Activated CD8-positive, alpha-beta T cell treated with anti-CD3 and anti-CD28 coated beads for 36 hours (primary cell): ENCODE data around the gene CALN1. TPM values are rescaled to one million over a fixed set of nuclear protein-coding genes. Genes with fewer than 3 reads are reported as not detected.

Experiments
- ATAC-seq: fragments of 200-7000 bp; cut with Tn5 transposase; one replicate; pipeline ENCODE4 v1.10.0; 2021; ENCODE audit warnings: mild to moderate bottlenecking, moderate library complexity
- CTCF ChIA-PET: fragments of 350-600 bp; sonication (Branson Sonifier 250); formaldehyde crosslinking; loops from one replicate; lab custom pipeline; 2021; ENCODE audit warnings: antibody characterized with exemption; lab: Charles Lee
- POLR2A ChIA-PET: fragments of 350-600 bp; sonication (Branson Sonifier 250); formaldehyde crosslinking; loops from one replicate; lab custom pipeline; 2021; ENCODE audit warnings: antibody characterized with exemption; lab: Charles Lee
- DNase-seq: peaks from one replicate; pipeline ENCODE4 v3.0.0-alpha.2; 2020
- H3K27ac Mint-ChIP-seq: one replicate; pipeline ENCODE4 v1.8.0; 2021; ENCODE audit warnings: mild to moderate bottlenecking, mixed read lengths
- H3K27me3 Mint-ChIP-seq: one replicate; pipeline ENCODE4 v1.8.0; 2021; ENCODE audit warnings: mixed read lengths
- H3K36me3 Mint-ChIP-seq: one replicate; pipeline ENCODE4 v1.8.0; 2021; ENCODE audit warnings: low read depth, mixed read lengths
- H3K4me1 Mint-ChIP-seq: one replicate; pipeline ENCODE4 v1.8.0; 2021; ENCODE audit warnings: low read depth, mixed read lengths
- H3K4me3 Mint-ChIP-seq: one replicate; pipeline ENCODE4 v1.8.0; 2021; ENCODE audit warnings: mild to moderate bottlenecking, moderate library complexity, mixed read lengths
- H3K9me3 Mint-ChIP-seq: one replicate; pipeline ENCODE4 v1.8.0; 2021; ENCODE audit warnings: mixed read lengths
- intact Hi-C: fragments of 100-400 bp; cut with micrococcal nuclease; formaldehyde crosslinking; loops from one replicate; pipeline ENCODE4 v1.10.0; 2022
- total RNA-seq, 2 experiments: library from RNA; stranded (reverse); gene quantifications; one replicate each; pipeline ENCODE4 v1.2.3, GENCODE V29; 2021
- TF ChIP-seq, protein P1 (sequence below): fragments of 200-600 bp; IDR thresholded peaks from one replicate; pipeline ENCODE4 v1.8.0; 2022; ENCODE audit warnings: antibody characterized with exemption, mild to moderate bottlenecking

Gene CALN1
- total RNA-seq, 2 experiments from 2014 or later: 0.02 to 0.16 TPM

DNA sequence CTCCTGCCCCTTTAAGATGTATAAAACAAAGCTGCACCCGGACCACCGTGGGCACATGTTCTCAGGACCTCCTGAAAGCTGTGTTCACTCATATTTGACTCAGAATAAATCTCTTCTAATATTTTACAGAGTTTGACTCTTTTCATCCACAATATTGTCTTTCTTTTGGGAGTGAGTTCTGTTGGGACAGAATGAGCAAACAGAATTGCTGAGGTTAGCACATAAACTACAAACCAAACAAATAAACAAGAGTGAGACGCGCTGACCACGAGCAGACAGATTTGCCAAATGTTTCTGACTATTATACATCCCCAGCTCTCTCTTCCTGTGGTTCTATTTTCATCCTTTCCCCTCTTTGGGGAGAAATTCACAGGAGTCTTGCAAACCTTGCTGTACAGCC is 526.7 kb downstream of the CALN1 start:
- H3K27ac Mint-ChIP-seq: no peak overlapping the region
- TF ChIP-seq, protein P1, sequence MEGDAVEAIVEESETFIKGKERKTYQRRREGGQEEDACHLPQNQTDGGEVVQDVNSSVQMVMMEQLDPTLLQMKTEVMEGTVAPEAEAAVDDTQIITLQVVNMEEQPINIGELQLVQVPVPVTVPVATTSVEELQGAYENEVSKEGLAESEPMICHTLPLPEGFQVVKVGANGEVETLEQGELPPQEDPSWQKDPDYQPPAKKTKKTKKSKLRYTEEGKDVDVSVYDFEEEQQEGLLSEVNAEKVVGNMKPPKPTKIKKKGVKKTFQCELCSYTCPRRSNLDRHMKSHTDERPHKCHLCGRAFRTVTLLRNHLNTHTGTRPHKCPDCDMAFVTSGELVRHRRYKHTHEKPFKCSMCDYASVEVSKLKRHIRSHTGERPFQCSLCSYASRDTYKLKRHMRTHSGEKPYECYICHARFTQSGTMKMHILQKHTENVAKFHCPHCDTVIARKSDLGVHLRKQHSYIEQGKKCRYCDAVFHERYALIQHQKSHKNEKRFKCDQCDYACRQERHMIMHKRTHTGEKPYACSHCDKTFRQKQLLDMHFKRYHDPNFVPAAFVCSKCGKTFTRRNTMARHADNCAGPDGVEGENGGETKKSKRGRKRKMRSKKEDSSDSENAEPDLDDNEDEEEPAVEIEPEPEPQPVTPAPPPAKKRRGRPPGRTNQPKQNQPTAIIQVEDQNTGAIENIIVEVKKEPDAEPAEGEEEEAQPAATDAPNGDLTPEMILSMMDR: no peak
- intact Hi-C loops: no loop called here
- ATAC-seq (no peak), DNase-seq (no peak)
- no peaks in the 10 kb centered on the region for H3K27me3 Mint-ChIP-seq
- CTCF ChIA-PET: no interaction called here
- H3K9me3 Mint-ChIP-seq: peaks cover 23% of the 10 kb centered on the region
- no peaks in the 10 kb centered on the region for H3K36me3 Mint-ChIP-seq
- POLR2A ChIA-PET: no interaction called here
- no peaks in the 10 kb centered on the region for H3K4me1 Mint-ChIP-seq
- H3K4me3 Mint-ChIP-seq: no peak overlapping the region

DNA sequence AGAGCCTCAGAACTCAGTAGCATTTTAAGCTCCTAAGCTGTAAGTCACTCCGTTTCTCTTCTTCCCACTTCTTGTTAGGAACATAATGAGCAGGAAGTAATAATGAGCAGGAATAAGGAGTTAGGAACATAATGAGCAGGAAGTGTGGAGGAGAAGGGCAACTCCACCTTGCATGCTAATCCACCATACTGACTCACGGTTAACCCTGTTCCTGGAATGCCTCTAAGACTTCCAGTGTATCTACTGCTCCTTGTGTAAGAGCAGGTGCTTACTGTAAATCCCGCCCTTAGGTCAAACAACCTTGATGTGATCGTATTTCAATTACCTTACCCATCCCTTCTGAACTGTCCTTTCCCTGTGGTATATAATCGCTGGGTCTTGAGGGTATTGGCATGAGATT is 528.7 kb downstream of the CALN1 start:
- POLR2A ChIA-PET: no interaction called here
- H3K4me3 Mint-ChIP-seq: no peak overlapping the region
- H3K27ac Mint-ChIP-seq: no peak overlapping the region

DNA sequence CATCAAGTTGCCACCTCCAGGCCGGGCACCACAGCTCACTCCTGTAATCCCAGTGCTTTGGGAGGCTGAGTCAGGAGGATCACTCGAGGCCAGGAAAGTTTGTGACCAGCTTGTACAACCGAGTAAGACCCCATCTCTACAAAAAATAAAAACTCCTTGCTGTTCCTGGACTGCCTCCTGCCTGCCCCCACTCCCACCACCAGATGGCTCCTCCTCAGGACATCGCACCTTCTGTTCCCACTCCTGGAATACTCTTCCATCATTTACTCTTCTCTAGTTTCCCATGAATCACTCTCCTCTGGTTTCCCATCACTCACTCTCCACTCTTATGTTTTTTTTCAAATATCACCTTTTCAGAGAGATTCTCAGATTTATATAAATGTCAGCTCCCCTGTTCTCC is 540.7 kb downstream of the CALN1 start:
- H3K4me1 Mint-ChIP-seq: no peaks in the 10 kb centered on the region
- DNase-seq (no peak), ATAC-seq (no peak)
- H3K4me3 Mint-ChIP-seq: no peak overlapping the region
- POLR2A ChIA-PET: no interaction called here
- H3K36me3 Mint-ChIP-seq: no peaks in the 10 kb centered on the region
- TF ChIP-seq, protein P1: no peak
- CTCF ChIA-PET: interaction anchor here (1.3 kb wide), 1 partner anchor 119 kb away, joined by 3 read pairs; no protein-coding TSS in a partner anchor
- H3K9me3 Mint-ChIP-seq: peaks cover 5% of the 10 kb centered on the region
- intact Hi-C loops: no loop called here
- no peaks in the 10 kb centered on the region for H3K27me3 Mint-ChIP-seq
- no peak overlapping the region for H3K27ac Mint-ChIP-seq

More for the DNA sequence above, 528.7 kb downstream of the CALN1 start:
- ATAC-seq: no peak
- Mint-ChIP-seq H3K27me3 (no peaks in the 10 kb centered on the region), H3K36me3 (no peaks in the 10 kb centered on the region), H3K4me1 (no peaks in the 10 kb centered on the region), H3K9me3 (peaks cover 17% of the 10 kb centered on the region)
- intact Hi-C loops: no loop called here
- CTCF ChIA-PET: no interaction called here
- no peak for DNase-seq
- TF ChIP-seq, protein P1: no peak

DNA sequence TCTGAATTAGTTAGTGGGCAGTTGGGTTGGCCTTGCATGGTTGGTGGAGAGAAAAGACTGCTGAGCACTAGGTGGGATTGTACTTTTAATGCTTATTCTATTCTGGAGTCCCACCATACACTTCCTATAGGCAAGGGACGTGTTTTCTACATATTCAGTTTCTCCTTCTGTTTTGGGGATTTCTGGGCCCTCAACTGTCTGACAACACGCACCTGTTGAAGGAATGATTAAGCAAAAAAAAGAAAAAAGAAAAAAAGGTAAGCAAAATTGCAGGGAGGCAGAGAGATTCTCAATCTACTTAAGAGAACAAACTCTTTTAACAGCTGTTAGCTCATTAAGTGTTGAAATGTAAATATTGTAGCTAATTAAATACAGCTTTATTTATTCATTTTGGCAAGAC is 541.3 kb downstream of the CALN1 start:
- no peak for DNase-seq
- no peak for ATAC-seq
- CTCF ChIA-PET: interaction anchor here (1.3 kb wide), 1 partner anchor 118 kb away, joined by 3 read pairs; no protein-coding TSS in a partner anchor
- no peaks in the 10 kb centered on the region for H3K36me3 Mint-ChIP-seq
- H3K4me1 Mint-ChIP-seq: no peaks in the 10 kb centered on the region
- no peaks in the 10 kb centered on the region for H3K27me3 Mint-ChIP-seq
- H3K27ac Mint-ChIP-seq: no peak overlapping the region
- POLR2A ChIA-PET: no interaction called here
- TF ChIP-seq, protein P1: no peak
- intact Hi-C loops: no loop called here
- H3K9me3 Mint-ChIP-seq: peaks cover under 1% of the 10 kb centered on the region
- no peak overlapping the region for H3K4me3 Mint-ChIP-seq

DNA sequence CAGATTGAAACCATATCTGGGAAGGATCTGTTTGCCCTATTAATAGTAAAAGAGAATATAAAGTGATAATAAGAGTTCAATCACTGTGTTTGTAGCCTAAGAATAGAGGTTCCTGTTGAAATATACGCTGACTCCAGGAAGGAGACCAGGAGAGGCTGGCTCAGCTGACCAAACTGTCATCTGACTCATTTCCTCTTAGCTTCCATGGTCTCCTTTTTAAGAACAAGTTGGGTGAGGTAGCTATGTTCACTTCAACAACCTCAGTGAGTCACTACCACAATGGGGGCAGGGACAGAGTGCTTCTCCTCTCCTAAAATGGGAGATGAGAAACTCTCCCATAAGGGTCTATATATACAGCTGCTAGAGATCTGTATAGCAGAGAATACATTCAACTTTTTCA is 543.3 kb downstream of the CALN1 start:
- intact Hi-C loops: no loop called here
- ATAC-seq (peak; percentile 70), DNase-seq (peak; percentile 43)
- H3K9me3 Mint-ChIP-seq: peaks cover 2% of the 10 kb centered on the region
- TF ChIP-seq, protein P1: no peak
- ChIA-PET POLR2A (no interaction called here), CTCF (no interaction called here)
- no peaks in the 10 kb centered on the region for H3K27me3 Mint-ChIP-seq
- H3K27ac Mint-ChIP-seq: no peak overlapping the region
- no peaks in the 10 kb centered on the region for H3K4me1 Mint-ChIP-seq
- no peaks in the 10 kb centered on the region for H3K36me3 Mint-ChIP-seq
- H3K4me3 Mint-ChIP-seq: no peak overlapping the region
